ENCODE results near the gene PEX12.

PEX12 gene

GRCh38 chr17:35559495-35560210 is 18.7 kb downstream of the PEX12 start:
- no peaks in the 10 kb centered on the region for H3K9me3 Mint-ChIP-seq
- no peaks in the 10 kb centered on the region for H3K4me1 Mint-ChIP-seq
- TF ChIP-seq, protein P1, sequence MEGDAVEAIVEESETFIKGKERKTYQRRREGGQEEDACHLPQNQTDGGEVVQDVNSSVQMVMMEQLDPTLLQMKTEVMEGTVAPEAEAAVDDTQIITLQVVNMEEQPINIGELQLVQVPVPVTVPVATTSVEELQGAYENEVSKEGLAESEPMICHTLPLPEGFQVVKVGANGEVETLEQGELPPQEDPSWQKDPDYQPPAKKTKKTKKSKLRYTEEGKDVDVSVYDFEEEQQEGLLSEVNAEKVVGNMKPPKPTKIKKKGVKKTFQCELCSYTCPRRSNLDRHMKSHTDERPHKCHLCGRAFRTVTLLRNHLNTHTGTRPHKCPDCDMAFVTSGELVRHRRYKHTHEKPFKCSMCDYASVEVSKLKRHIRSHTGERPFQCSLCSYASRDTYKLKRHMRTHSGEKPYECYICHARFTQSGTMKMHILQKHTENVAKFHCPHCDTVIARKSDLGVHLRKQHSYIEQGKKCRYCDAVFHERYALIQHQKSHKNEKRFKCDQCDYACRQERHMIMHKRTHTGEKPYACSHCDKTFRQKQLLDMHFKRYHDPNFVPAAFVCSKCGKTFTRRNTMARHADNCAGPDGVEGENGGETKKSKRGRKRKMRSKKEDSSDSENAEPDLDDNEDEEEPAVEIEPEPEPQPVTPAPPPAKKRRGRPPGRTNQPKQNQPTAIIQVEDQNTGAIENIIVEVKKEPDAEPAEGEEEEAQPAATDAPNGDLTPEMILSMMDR (IDR thresholded peaks at IDR 0.05), result no peak
- H3K27ac Mint-ChIP-seq, result no peak overlapping the region
- DNase-seq, result no peak
- no peak overlapping the region for H3K4me3 Mint-ChIP-seq
- H3K36me3 Mint-ChIP-seq (ENCODE audit: low read depth), result no peaks in the 10 kb centered on the region
- peaks cover 71% of the 10 kb centered on the region for H3K27me3 Mint-ChIP-seq (ENCODE audit: low read depth, poor library complexity)

DNA sequence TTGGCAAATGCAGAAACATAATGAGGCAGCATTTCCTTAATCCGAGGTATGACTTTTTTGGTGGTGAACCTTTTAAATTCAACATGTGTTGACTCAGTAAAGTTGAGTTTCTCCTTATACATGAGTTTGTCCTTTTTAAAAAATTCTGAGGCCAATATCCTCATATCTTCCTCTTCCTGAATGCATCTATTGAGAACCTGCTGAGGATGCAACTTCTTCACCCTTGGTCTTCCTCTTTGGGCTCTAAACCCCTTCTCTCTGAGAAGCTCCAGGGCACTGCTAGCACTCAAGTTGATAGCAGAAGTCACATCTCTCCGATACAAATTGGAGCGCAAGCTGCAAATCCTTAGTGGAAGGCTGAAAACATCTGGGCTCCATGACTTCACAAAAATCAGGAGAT is 21.0 kb downstream of the PEX12 start:
- no peak for DNase-seq
- Mint-ChIP-seq H3K4me1 (no peaks in the 10 kb centered on the region), H3K4me3 (no peak overlapping the region), H3K27ac (no peak overlapping the region), H3K27me3 (ENCODE audit: low read depth, poor library complexity) (peaks cover 64% of the 10 kb centered on the region), H3K36me3 (ENCODE audit: low read depth) (no peaks in the 10 kb centered on the region), H3K9me3 (no peaks in the 10 kb centered on the region)
- TF ChIP-seq, protein P1 (IDR thresholded peaks at IDR 0.05), result no peak

GRCh38 chr17:35555691-35556090 is 22.7 kb downstream of the PEX12 start:
- TF ChIP-seq, protein P1 (IDR thresholded peaks at IDR 0.05), result no peak
- Mint-ChIP-seq H3K9me3 (no peaks in the 10 kb centered on the region), H3K27me3 (ENCODE audit: low read depth, poor library complexity) (peaks cover 62% of the 10 kb centered on the region), H3K27ac (no peak overlapping the region), H3K4me3 (no peak overlapping the region), H3K4me1 (no peaks in the 10 kb centered on the region), H3K36me3 (ENCODE audit: low read depth) (no peaks in the 10 kb centered on the region)
- DNase-seq, result no peak

GRCh38 chr17:35554668-35555067 is 23.7 kb downstream of the PEX12 start:
- H3K4me3 Mint-ChIP-seq, result no peak overlapping the region
- H3K27ac Mint-ChIP-seq, result no peak overlapping the region
- no peaks in the 10 kb centered on the region for H3K9me3 Mint-ChIP-seq
- no peak for DNase-seq
- no peaks in the 10 kb centered on the region for H3K36me3 Mint-ChIP-seq (ENCODE audit: low read depth)
- H3K27me3 Mint-ChIP-seq (ENCODE audit: low read depth, poor library complexity), result peaks cover 66% of the 10 kb centered on the region
- TF ChIP-seq, protein P1 (IDR thresholded peaks at IDR 0.05), result no peak
- H3K4me1 Mint-ChIP-seq, result no peaks in the 10 kb centered on the region

DNA sequence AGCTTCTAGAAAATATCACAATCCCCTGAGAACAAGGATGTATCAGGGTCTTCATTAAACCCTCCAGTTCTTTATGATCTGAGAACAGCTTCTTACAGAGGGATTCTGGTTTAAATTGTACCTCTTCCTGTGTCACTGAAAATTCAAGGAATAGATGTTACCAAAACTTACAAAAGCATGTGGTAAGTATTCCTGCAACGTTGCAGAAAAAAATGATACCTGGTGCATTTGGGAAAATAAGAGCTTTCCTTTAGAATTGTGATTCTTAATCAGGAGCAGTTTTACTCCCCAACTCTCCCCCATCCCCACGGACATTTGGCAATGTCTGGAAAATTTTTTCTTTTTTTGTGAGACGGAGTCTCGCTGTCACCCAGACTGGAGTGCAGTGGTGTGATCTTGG is 25.1 kb downstream of the PEX12 start:
- DNase-seq, result no peak
- no peaks in the 10 kb centered on the region for H3K4me1 Mint-ChIP-seq
- no peak overlapping the region for H3K27ac Mint-ChIP-seq
- H3K36me3 Mint-ChIP-seq (ENCODE audit: low read depth), result no peaks in the 10 kb centered on the region
- no peaks in the 10 kb centered on the region for H3K9me3 Mint-ChIP-seq
- H3K4me3 Mint-ChIP-seq, result no peak overlapping the region
- H3K27me3 Mint-ChIP-seq (ENCODE audit: low read depth, poor library complexity), result peaks cover 67% of the 10 kb centered on the region
- TF ChIP-seq, protein P1 (IDR thresholded peaks at IDR 0.05), result no peak

DNA sequence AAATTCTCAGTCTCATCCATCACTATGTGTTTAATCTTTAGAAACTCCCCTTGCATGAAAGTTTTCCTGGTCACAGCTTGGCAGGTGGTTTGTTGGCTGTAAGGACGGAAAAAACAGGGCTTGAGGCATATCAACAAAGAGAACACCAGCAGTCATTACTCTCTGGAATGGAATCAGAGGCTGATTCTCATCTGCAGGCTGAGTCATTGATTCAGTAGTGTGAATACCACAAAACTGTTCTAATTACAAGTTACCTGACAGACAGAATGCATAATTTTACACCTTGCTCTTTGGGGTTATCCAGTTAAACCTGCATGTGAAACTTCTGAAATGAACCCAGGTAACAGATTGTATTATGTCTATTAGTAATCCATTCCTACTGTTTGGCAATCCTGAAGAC is 29.4 kb downstream of the PEX12 start:
- Mint-ChIP-seq H3K27me3 (ENCODE audit: low read depth, poor library complexity) (peaks cover 73% of the 10 kb centered on the region), H3K27ac (no peak overlapping the region), H3K9me3 (no peaks in the 10 kb centered on the region)

More for the DNA sequence above, 29.4 kb downstream of the PEX12 start:
- no peaks in the 10 kb centered on the region for H3K36me3 Mint-ChIP-seq (ENCODE audit: low read depth)
- no peak overlapping the region for H3K4me3 Mint-ChIP-seq
- TF ChIP-seq, protein P1 (IDR thresholded peaks at IDR 0.05), result no peak
- DNase-seq, result no peak
- no peaks in the 10 kb centered on the region for H3K4me1 Mint-ChIP-seq

All from nephron progenitor cell (in vitro differentiated cells).